Amniotic epithelial cell (primary cell): ENCODE results near the gene UBN2.
"Not testable (repeated sequence)": the region's sequence is repeated elsewhere in the genome, so short reads cannot be mapped to it uniquely, and the experiment has no call there.

Experiments used
- DNase-seq: peaks from one replicate; pipeline ENCODE4 v3.0.0-alpha.2; 2010; ENCODE audit warnings: low read depth

The UBN2 gene

GRCh38 chr7:139230774-139231512 lies at the start of gene UBN2:
UBN2 (plus strand) TSS chr7:139231237; CDS start chr7:139231485, 248 bp downstream.
- DNase-seq, result peak; percentile 96

DNA sequence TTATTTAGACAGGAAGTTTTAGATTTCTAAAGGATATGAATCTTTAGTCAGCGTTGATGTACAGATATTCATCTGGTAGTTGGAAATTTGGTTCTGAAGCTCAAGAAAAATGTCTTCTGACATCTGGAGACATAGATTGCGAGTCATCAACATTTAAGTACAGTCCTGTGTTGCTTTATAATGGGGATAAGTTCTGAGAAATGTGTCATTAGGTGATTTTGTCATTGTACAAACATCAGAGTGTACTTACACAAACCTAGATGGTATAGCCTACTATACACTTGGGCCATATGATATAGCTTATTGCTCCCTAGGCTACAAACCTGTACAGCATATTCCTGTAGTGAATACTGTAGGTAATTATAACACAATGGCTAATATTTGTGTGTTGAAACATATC lies 49.6 kb upstream of the UBN2 start:
- no peak for DNase-seq

GRCh38 chr7:139182363-139182762 lies 48.7 kb upstream of the UBN2 start:
- no peak for DNase-seq

- no peak for DNase-seq
These were observed 47.8 kb upstream of the UBN2 start for GRCh38 chr7:139183251-139183650.

DNA sequence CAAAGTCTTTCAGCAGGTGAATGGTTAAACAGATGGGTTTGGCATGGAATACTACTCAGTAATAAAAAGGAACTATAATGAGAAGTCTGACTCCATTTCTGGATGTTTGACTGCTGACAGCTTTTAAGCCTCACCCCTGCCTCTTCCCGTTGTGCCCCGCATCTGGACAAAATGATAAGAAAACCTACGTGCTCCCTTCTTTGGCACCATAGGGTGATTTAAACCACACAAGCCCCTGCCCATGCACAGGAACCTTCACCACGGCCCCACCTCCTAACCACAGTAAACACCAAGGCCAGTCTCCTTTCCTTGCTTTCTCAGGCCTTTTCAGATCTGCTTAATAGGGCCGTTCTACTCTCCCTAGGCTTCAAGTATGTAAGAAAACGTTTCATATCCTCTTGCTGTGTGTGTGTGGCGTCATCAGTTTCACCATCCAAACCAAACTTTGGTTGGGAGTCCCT lies 47.1 kb upstream of the UBN2 start:
- no peak for DNase-seq

- no peak for DNase-seq
These were observed 44.9 kb upstream of the UBN2 start for GRCh38 chr7:139186146-139186545.

GRCh38 chr7:139189357-139189756 lies 41.7 kb upstream of the UBN2 start:
- DNase-seq, result no peak

GRCh38 chr7:139192014-139192706 lies 38.9 kb upstream of the UBN2 start:
- no peak for DNase-seq

GRCh38 chr7:139200382-139200781 lies 30.7 kb upstream of the UBN2 start:
- no peak for DNase-seq

DNA sequence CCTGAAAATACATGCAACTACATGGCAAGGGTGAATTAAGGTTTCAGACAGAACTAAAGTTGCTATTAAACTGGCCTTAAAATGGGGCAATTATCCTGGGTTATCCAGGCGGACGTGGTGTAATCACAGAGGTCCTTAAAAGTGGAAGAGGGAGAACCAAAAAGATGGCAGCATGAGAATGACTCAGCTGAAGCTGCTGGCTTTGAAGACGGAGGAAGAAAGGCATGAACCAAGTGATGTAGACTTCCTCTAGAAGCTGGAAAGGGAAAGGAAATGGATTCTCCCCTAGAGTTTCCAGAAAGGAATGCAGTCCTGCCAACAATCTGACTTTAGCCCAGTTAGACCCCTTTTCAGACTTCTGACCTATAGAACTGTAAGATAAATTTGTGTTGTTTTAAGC lies 27.0 kb upstream of the UBN2 start:
- no peak for DNase-seq

DNA sequence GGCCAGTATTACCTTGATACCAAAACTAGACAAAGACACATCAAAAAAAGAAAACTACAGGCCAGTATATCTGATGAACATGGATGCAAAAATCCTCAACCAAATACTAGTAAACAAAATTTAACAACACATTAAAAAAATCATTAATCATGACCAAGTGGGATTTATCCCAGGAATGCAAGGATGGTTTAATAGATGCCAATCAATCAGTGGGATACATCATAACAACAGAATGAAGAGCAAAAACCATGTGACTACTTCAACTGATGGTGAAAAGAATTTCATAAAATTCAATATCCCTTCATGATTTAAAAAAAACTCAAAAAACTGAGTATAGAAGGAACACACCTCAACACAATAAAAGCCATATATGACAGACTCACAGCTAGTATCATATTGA lies 25.2 kb upstream of the UBN2 start:
- DNase-seq, result no peak

GRCh38 chr7:139212133-139212532 lies 18.9 kb upstream of the UBN2 start:
- DNase-seq, result no peak

GRCh38 chr7:139213489-139213888 lies 17.5 kb upstream of the UBN2 start:
- DNase-seq, result not testable (repeated sequence)

DNA sequence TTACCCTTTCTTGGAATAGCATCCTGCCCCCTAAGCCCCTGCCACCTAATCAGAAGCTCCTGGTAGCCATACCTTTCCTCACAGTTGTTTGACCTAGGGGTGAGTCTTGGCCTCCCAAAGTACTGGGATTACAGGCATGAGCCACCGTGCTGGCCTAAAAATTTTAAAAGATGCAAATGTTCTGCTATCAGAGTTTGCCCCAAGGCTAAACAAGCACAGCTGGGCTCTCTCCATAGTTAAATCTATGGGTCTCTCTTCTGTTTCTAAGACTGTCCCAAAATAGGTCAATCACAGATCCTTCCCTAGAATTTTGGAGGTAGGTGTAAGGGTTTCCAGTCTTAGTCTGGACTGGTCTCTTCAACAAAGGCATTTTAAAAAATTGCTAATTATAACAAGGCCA lies 12.9 kb upstream of the UBN2 start:
- no peak for DNase-seq

DNA sequence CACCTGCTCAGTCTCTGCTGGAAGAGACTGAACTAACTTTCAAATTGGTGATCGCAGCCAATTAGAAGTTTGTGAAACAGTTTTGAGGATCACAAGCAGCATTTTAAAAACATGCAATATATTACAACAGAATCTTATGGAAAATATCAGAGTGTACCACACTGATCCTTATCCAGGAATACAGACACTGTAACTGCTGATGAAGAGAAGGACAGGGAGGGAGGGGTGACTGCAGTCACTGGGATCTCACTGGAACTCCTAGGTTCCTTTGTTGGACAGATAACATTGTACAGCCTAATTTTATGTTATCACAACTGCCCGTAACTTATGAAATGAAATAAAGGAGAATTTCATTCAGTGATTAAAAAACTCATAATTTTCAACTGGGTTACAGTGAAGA lies 6.8 kb upstream of the UBN2 start:
- no peak for DNase-seq

DNA sequence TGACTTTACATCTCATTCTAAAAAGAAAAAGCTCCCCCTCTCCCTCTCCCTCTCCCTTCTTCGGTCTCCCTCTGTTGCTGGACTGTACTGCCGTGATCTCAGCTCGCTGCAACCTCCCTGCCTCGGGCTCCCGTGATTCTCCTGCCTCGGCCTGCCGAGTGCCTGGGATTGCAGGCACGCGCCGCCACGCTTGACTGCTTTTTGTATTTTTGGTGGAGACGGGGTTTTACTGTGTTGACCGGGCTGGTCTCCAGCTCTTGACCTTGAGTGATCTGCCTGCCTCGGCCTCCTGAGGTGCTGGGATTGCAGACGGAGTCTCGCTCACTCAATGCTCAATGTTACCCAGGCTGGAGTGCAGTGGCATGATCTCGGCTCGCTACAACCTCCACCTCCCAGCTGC lies 6.2 kb upstream of the UBN2 start:
- DNase-seq, result not testable (repeated sequence)

DNA sequence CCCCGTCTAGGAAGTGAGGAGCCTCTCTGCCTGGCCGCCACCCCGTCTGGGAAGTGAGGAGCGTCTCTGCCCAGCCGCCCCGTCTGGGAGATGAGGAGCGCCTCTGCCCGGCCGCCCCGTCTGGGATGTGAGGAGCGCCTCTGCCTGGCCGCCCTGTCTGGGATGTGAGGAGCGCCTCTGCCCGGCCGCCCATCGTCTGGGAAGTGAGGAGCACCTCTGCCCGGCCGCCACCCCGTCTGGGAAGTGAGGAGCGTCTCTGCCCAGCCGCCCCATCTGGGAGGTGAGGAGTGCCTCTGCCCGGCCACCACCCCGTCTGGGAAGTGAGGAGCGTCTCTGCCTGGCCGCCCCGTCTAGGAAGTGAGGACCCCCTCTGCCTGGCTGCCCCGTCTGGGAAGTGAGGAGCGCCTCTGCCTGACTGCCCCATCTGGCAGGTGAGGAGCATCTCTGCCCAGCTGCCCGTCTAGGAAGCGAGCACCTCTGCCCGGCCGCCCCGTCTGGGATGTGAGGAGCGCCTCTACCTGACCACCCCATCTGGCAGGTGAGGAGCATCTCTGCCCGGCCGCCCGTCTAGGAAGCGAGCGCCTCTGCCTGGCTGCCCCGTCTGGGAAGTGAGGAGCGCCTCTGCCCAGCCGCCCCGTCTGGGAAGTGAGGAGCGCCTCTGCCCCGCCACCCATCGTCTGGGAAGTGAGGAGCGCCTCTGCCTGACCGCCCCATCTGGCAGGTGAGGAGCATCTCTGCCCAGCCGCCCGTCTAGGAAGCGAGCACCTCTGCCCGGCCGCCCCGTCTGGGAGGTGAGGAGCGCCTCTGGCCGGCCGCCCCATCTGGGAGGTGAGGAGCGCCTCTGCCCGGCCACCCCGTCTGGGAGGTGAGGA lies 5.5 kb upstream of the UBN2 start:
- not testable (repeated sequence) for DNase-seq

DNA sequence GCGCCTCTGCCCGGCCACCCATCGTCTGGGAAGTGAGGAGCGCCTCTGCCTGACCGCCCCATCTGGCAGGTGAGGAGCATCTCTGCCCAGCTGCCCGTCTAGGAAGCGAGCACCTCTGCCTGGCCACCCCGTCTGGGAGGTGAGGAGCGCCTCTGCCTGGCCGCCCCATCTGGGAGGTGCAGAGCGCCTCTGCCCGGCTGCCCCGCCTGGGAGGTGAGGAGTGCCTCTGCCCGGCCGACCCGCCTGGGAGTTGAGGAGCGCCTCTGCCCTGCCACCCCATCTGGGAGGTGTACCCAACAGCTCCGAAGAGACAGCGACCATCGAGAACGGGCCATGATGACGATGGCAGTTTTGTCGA lies 4.9 kb upstream of the UBN2 start:
- DNase-seq, result not testable (repeated sequence)

GRCh38 chr7:139226988-139227488 lies 4.0 kb upstream of the UBN2 start:
- DNase-seq, result not testable (repeated sequence)

DNA sequence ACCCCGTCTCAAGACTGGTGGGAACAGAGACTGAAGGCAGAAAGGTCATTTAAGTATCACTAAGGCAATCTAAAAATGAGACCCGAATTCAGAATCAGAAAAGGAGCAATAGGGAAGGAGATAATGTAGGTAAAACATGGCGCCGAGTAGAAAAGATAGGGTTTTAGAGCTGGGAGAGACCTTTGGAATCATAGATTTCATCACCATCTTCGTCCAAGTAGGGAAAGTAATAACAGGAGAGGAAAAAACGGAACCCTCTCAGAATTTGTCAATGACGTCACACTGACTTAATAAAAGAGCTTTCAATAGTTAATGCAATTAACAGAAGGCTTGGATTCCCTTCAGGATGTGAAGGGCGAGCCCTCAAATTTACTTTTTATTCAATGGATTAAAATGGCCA lies 1.0 kb upstream of the UBN2 start:
- DNase-seq, result no peak

DNA sequence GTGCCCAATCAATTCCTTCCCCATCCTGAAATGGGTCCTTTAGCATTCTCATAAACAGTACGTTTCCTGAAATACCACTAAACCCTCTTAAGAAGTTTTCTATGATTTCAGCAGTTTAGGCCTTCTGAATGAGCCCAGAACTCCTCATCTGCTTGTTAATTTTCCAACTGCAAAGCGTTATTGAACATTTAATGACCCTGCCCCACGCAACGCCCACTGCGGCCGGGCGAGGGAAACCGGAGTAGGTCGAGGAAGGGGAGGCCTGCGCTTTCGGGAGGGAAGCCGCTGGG lies 608 bp upstream of the UBN2 start:
- peak; percentile 4 for DNase-seq

- DNase-seq, result peak; percentile 14
These were observed 708 bp downstream of the UBN2 start for GRCh38 chr7:139231513-139232376.
